Neuronal stem cell (in vitro differentiated cells): ENCODE data around the gene INTS7.
"Not testable (repeated sequence)": the region's sequence is repeated elsewhere in the genome, so short reads cannot be mapped to it uniquely, and the experiment has no call there.

ENCODE experiments used
- DNase-seq: peaks from one replicate; pipeline ENCODE4 v3.0.0-alpha.2; 2013; ENCODE audit warnings: low spot score
- H2AFZ ChIP-seq: one replicate; pipeline ENCODE4 v1.6.1; 2013; ENCODE audit warnings: mild to moderate bottlenecking, low read length, inconsistent platforms
- H2AK5ac ChIP-seq: 2 replicates; pipeline ENCODE4 v1.6.1; 2013; ENCODE audit warnings: low read depth, mild to moderate bottlenecking, inconsistent platforms, low read length, moderate library complexity, mixed read lengths
- H2BK120ac ChIP-seq: 2 replicates; pipeline ENCODE4 v1.6.1; 2013; ENCODE audit warnings: low read depth, mild to moderate bottlenecking, inconsistent platforms, low read length, moderate library complexity, mixed read lengths
- H2BK12ac ChIP-seq: one replicate; pipeline ENCODE4 v1.6.1; 2013; ENCODE audit warnings: low read length, inconsistent platforms
- H2BK15ac ChIP-seq: 2 replicates; pipeline ENCODE4 v1.6.1; 2013; ENCODE audit warnings: mild to moderate bottlenecking, low read length, inconsistent platforms, mixed read lengths
- H2BK5ac ChIP-seq: one replicate; pipeline ENCODE4 v1.6.1; 2013; ENCODE audit warnings: inconsistent platforms, mild to moderate bottlenecking, low read length, moderate library complexity
- H3K14ac ChIP-seq: one replicate; pipeline ENCODE4 v1.6.1; 2013; ENCODE audit warnings: low read length, inconsistent platforms
- H3K18ac ChIP-seq: 2 replicates; pipeline ENCODE4 v1.6.1; 2013; ENCODE audit warnings: low read length, inconsistent platforms
- H3K23ac ChIP-seq: 2 replicates; pipeline ENCODE4 v1.6.1; 2013; ENCODE audit warnings: low read depth, mild to moderate bottlenecking, mixed read lengths, low read length, inconsistent platforms; ENCODE audit not compliant: poor library complexity
- H3K27ac ChIP-seq: replicated peaks from 3 replicates; pipeline ENCODE4 v1.5.1; 2013; ENCODE audit warnings: low read length, inconsistent platforms
- H3K27me3 ChIP-seq, 3 experiments: 2 replicates each; pipeline ENCODE4 v1.6.1; 2013; ENCODE audit warnings: low read length in 3 of 3, mild to moderate bottlenecking in 2 of 3, inconsistent platforms in 1 of 3, low read depth in 1 of 3, mixed read lengths in 1 of 3, moderate library complexity in 1 of 3; ENCODE audit not compliant: control insufficient read depth in 3 of 3, insufficient read depth in 3 of 3
- H3K36me3 ChIP-seq, 2 donors: replicated peaks in 1 of 2; 2 replicates each; pipeline ENCODE4 v1.6.1; 2013; ENCODE audit warnings: low read length in 2 of 2; ENCODE audit not compliant: control insufficient read depth in 2 of 2, insufficient read depth in 2 of 2
- H3K4ac ChIP-seq: 2 replicates; pipeline ENCODE4 v1.6.1; 2013; ENCODE audit warnings: inconsistent platforms, mild to moderate bottlenecking, low read length, moderate library complexity
- H3K4me1 ChIP-seq, 2 donors: 1 replicate in 1 of 2; 2 replicates in 1 of 2; pipeline ENCODE4 v1.6.1; 2013; ENCODE audit warnings: low read length in 2 of 2, low read depth in 1 of 2; ENCODE audit not compliant: control insufficient read depth in 2 of 2, insufficient read depth in 1 of 2
- H3K4me2 ChIP-seq: one replicate; pipeline ENCODE4 v1.6.1; 2013; ENCODE audit warnings: mild to moderate bottlenecking, low read length, inconsistent platforms; ENCODE audit not compliant: insufficient read depth, poor library complexity, severe bottlenecking
- H3K4me3 ChIP-seq, 2 donors: 2 replicates each; pipeline ENCODE4 v1.5.1; 2013; ENCODE audit warnings: low read length in 2 of 2, mild to moderate bottlenecking in 2 of 2, inconsistent platforms in 1 of 2, moderate library complexity in 1 of 2
- H3K79me1 ChIP-seq: one replicate; pipeline ENCODE4 v1.6.1; 2013; ENCODE audit warnings: low read depth, mild to moderate bottlenecking, inconsistent platforms, low read length, moderate library complexity
- H3K9ac ChIP-seq: one replicate; pipeline ENCODE4 v1.6.1; 2013; ENCODE audit warnings: mild to moderate bottlenecking, low read depth, low read length, inconsistent platforms; ENCODE audit not compliant: poor library complexity
- H3K9me3 ChIP-seq, 2 donors: replicated peaks in 1 of 2; 2 replicates each; pipeline versions ENCODE3 to v1.6.1; 2013; ENCODE audit warnings: low read length in 2 of 2, mild to moderate bottlenecking in 2 of 2, inconsistent platforms in 1 of 2, low read depth in 1 of 2, mixed read lengths in 1 of 2, moderate library complexity in 1 of 2; ENCODE audit not compliant: control insufficient read depth in 2 of 2, insufficient read depth in 1 of 2
- H4K8ac ChIP-seq: one replicate; pipeline ENCODE4 v1.6.1; 2013; ENCODE audit warnings: low read depth, mild to moderate bottlenecking, inconsistent platforms, low read length, moderate library complexity
- H4K91ac ChIP-seq: one replicate; pipeline ENCODE4 v1.6.1; 2013; ENCODE audit warnings: low read length, low read depth, mild to moderate bottlenecking, inconsistent platforms; ENCODE audit not compliant: poor library complexity
- WGBS, 2 donors: extraction: QIAGEN DNeasy Blood & Tissue Kit; methylation state at CpG; one replicate each; pipeline ENCODE4 v1.1.7; 2013; ENCODE audit warnings: missing lambda C conversion rate in 2 of 2, mixed read lengths in 1 of 2; ENCODE audit not compliant: insufficient read length in 2 of 2, insufficient replicate concordance in 1 of 2; ENCODE audit errors: extremely low coverage in 2 of 2; 5-methylcytosine and 5-hydroxymethylcytosine counted together

The INTS7 gene

DNA sequence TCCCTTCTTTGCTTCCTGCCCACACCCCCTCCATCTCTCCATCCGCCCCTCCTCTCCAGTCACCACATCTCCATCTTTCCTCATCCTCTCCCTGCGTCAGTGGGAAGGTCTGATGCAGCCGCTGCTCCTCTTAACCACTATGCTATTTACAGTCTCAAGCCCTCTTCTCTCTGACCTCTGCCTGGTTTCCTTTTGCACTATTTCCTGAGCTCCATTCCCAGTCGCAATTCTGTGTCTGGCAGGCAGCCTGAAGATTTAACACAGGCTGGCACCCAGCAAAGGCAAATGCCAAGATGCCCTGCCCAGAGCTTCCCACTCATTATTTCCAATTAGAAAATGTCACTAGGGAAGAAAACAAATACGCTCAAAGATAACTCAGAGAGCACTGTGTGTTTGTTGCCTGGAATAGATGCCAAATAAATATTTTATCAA, 115.2 kb downstream of the INTS7 start:
- Histone ChIP-seq H3K4me2 (no peak overlapping the region), H3K4ac (no peak overlapping the region), H3K9me3 (no peaks in the 10 kb centered on the region), H3K79me1 (no peaks in the 10 kb centered on the region), H3K18ac (no peak overlapping the region), H3K27ac (no peak overlapping the region), H3K4me3 (no peak overlapping the region), H2AFZ (no peak overlapping the region), H2BK12ac (no peak overlapping the region), H2BK15ac (no peak overlapping the region), H3K4me1 (peaks cover 0 to 2% of the 10 kb centered on the region in 2 donors), H4K91ac (no peak overlapping the region), H3K14ac (no peak overlapping the region), H2BK120ac (no peak overlapping the region), H2AK5ac (no peak overlapping the region), H3K23ac (no peak overlapping the region), H3K27me3 (peaks cover 0 to 27% (median 0%) of the 10 kb centered on the region in 3 experiments), H3K36me3 (no peaks in the 10 kb centered on the region), H2BK5ac (no peak overlapping the region), H3K9ac (no peak overlapping the region), H4K8ac (no peak overlapping the region)
- DNase-seq: no peak
- WGBS, 2 donors: no CpG with 5 or more reads among the region's 5 CpGs

DNA sequence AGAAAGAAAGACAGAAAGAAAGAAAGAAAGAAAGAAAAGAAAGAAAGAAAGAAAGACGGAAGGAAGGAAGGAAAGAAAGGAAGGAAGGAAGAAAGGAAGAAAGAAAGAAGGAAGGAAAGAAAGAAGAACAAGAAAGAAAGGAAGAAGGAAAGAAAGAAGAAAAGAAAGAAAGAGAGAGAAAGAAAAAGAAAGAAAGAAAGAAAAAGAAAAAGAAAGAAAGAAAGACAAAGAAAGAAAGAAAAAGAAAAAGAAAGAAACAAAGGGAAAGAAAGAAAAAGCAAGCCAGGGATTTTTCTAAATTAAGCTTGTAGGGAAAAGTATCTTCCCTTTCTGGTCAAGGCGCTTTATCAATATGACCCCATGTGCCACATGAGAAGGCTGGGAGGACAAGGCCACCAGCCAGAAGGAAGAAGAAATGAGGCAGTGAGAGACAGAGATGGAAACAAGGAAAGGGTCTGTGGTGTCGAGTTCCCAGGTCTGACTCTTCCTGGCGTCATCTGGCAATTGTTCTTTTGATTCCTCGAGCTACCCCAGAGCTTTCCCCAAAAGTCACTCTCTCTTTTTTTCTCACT, 116.4 kb downstream of the INTS7 start:
- H3K23ac ChIP-seq: no peak overlapping the region
- no peaks in the 10 kb centered on the region for H3K36me3 ChIP-seq
- H3K27ac ChIP-seq: no peak overlapping the region
- no peak overlapping the region for H4K8ac ChIP-seq
- H3K9me3 ChIP-seq: no peaks in the 10 kb centered on the region
- no peaks in the 10 kb centered on the region for H3K4me1 ChIP-seq
- no peak overlapping the region for H3K18ac ChIP-seq
- DNase-seq: no peak
- no peak overlapping the region for H3K4ac ChIP-seq
- no peak overlapping the region for H2BK15ac ChIP-seq
- no peak overlapping the region for H3K4me2 ChIP-seq
- H4K91ac ChIP-seq: no peak overlapping the region
- H3K14ac ChIP-seq: no peak overlapping the region
- peaks cover 0 to 16% (median 0%) of the 10 kb centered on the region in 3 experiments for H3K27me3 ChIP-seq
- H3K79me1 ChIP-seq: no peaks in the 10 kb centered on the region
- no peak overlapping the region for H3K9ac ChIP-seq
- H2AK5ac ChIP-seq: no peak overlapping the region
- no peak overlapping the region for H3K4me3 ChIP-seq
- H2BK5ac ChIP-seq: no peak overlapping the region
- no peak overlapping the region for H2AFZ ChIP-seq
- WGBS, 2 donors: no CpG with 5 or more reads among the region's 5 CpGs
- H2BK12ac ChIP-seq: no peak overlapping the region
- H2BK120ac ChIP-seq: no peak overlapping the region

DNA sequence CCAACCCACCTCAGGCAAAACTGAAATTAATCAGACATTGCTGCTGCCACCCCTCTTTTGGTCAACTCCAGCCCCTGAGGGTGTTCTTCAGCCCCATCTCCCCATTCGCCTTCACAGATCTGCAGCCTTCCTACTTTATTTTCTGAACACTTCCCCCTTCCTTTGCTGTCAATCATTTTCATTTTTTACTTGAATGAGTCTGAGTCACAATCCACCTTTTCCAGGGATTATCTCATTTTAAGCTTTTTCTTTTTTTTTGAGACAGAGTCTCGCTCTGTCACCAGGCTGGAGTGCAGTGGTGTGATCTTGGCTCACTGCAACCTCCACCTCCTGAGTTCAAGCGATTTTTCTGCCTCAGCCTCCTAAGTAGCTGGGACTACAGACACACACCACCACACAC, 118.9 kb downstream of the INTS7 start:
- H4K8ac ChIP-seq, H3K79me1 ChIP-seq, H3K4ac ChIP-seq, H3K9me3 ChIP-seq, H3K23ac ChIP-seq, H3K27me3 ChIP-seq, H3K36me3 ChIP-seq, H2BK5ac ChIP-seq, H3K18ac ChIP-seq, H2BK120ac ChIP-seq, H3K4me3 ChIP-seq, H3K14ac ChIP-seq, H4K91ac ChIP-seq, H2AK5ac ChIP-seq, H3K4me1 ChIP-seq, H3K27ac ChIP-seq, H2AFZ ChIP-seq, H3K9ac ChIP-seq, H2BK15ac ChIP-seq, DNase-seq, H2BK12ac ChIP-seq, H3K4me2 ChIP-seq: not testable (repeated sequence)
- WGBS, 2 donors: no CpG with 5 or more reads among the region's 3 CpGs

DNA sequence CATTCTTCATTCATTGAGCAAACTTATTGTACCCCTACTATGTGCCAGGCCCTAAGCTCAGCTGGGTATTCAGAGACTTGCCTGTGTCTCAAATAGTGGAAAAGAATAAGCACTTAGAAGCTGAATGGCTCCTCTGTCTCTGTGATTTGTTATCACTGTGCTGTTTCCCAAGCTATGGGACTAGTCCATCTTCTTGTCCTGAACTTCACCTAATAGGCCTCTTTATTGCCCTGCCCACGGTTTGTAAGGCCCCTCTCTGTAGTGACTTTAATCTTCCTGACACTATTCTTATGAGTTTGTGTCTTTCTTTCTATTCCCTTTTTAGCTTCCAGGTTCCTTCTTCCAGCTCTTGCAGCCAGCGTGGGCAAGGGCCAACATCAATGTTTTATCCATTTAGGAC, 119.4 kb downstream of the INTS7 start:
- no CpG with 5 or more reads among the region's 2 CpGs for WGBS, 2 donors
- no peaks in the 10 kb centered on the region for H3K79me1 ChIP-seq
- no peak overlapping the region for H4K91ac ChIP-seq
- H3K14ac ChIP-seq: no peak overlapping the region
- H3K18ac ChIP-seq: no peak overlapping the region
- no peaks in the 10 kb centered on the region for H3K9me3 ChIP-seq
- no peaks in the 10 kb centered on the region for H3K36me3 ChIP-seq
- DNase-seq: no peak
- H2BK120ac ChIP-seq: no peak overlapping the region
- H3K27me3 ChIP-seq: no peaks in the 10 kb centered on the region
- H2BK5ac ChIP-seq: no peak overlapping the region
- no peak overlapping the region for H3K9ac ChIP-seq
- no peak overlapping the region for H3K4me3 ChIP-seq
- H3K4ac ChIP-seq: no peak overlapping the region
- H3K4me1 ChIP-seq: peaks cover 0 to 5% of the 10 kb centered on the region in 2 donors
- no peak overlapping the region for H2BK12ac ChIP-seq
- H2BK15ac ChIP-seq: no peak overlapping the region
- H3K4me2 ChIP-seq: no peak overlapping the region
- H2AK5ac ChIP-seq: no peak overlapping the region
- no peak overlapping the region for H3K27ac ChIP-seq
- H2AFZ ChIP-seq: no peak overlapping the region
- no peak overlapping the region for H3K23ac ChIP-seq
- no peak overlapping the region for H4K8ac ChIP-seq
